Stimulated activated CD8-positive, alpha-beta memory T cell treated with anti-CD3 and anti-CD28 coated beads, Interleukin-4, amount 100 ng/mL, for 48 hours (primary cell): Measurements from ENCODE around the gene CA7.

Source experiments
- DNase-seq: peaks from one replicate; pipeline ENCODE4 v3.0.0-alpha.2; 2020

CA7 gene

GRCh38 chr16:66844342-66845079 is at the start of gene CA7:
Gene CA7, plus strand, starts transcription at chr16:66844414. Its CDS starts 74 bp downstream, at chr16:66844488.
- no peak for DNase-seq

- DNase-seq = no peak
Observed at GRCh38 chr16:66798161-66798560, 46.1 kb upstream of the CA7 start.

- DNase-seq = no peak
Observed at GRCh38 chr16:66800856-66801255, 43.4 kb upstream of the CA7 start.

DNA sequence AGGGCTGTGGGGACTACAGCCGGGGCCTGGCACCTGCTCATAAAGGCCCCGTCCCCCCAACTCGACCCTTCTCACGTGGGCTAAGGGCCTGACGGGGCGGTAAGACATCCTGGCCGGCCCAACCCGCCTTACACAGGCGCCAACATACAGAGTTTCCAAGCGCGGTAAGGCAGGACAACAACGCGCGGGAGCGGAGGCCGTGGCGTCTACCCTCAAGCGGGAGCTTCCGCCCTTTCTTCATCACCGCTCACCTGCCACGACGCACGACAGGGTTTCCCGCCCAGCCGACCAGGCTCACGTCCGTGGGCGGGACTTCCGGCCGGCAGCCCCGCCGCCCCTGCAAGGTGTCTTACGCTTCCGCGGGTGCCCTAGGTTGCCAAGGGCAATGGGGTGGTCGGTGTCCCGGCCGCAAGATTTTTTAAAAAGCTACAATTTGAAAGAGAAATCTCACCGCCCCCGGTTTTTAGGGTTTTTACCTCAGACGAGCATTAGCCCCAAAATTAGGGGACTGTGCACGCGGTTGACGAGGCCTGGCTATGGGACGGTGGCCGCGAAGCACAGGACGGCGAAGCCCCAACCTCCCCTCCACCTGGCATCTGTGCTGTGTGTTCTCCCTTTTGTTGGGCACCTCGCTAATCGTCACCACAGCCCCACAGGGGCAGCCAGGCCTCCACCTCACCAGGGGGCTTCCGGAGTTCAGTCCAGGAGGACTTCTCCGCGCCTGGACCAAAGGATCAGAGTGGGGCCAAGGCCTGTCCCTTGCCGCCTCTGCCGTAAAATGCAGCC is 42.7 kb upstream of the CA7 start, which contains the start of gene TERB1:
TSS of gene TERB1 (minus strand) at position 265 of the 786 bp plus-strand sequence. CDS start 4,786 bp downstream, outside the sequence.
- DNase-seq = no peak

- no peak for DNase-seq
Observed at GRCh38 chr16:66802159-66802558, 42.1 kb upstream of the CA7 start.

GRCh38 chr16:66809765-66810164 is 34.4 kb upstream of the CA7 start:
- DNase-seq = no peak

DNA sequence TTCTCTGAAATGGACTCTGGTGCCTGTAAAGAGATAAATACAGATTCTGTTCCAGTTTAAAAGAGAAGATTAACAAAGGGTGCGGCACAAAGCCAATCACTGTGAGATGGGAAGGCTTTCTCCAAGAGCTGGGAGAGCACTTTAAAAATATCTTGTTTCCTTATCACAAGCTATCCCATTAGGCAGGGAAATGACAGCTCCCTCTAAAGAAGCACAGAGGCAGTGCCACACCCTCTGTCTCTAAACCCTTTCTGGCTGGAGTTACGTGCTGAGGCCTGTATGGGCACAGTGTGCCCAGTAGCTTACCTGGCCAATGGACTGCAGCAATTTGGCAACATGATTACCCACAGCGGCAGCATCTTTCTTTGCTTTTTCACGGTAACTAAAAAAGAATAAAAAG is 33.8 kb upstream of the CA7 start:
- DNase-seq = no peak

DNA sequence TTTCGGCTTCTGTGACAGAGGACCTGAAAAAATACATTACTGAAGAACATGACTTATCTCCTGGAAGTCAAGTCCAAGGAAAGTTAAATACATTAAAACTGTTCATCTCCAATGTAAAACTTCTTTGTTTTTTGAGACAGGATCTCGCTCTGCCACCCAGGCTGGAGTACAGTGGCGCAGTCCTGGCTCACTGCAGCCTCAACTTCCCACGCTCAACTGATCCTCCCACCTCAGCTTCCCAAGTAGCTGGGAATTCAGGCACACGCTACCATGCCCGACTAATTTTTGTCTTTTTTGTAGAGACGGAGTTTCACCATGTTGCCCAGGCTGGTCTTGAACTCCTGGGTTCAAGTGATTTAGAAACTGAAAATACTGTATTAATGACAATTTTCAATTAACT is 33.2 kb upstream of the CA7 start:
- DNase-seq = no peak

- no peak for DNase-seq
Observed at GRCh38 chr16:66814734-66815133, 29.5 kb upstream of the CA7 start.

DNA sequence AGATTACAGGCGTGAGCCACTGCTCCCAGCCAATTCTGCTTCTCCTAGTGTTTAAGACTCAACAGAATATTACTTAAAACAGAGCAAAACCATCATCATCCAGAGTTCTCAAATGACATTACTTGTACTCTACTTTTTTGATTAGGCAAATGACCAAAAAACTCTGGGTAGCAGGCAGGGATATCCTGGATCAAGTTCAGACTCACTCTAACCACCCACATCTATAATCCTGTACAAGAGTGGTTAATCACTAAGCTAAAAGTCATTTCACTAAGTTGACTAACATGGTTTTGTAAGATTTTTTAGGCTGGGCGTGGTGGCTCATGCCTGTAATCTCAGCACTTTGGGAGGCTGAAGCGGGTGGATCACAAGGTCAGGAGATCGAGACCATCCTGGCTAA is 20.2 kb upstream of the CA7 start:
- no peak for DNase-seq

DNA sequence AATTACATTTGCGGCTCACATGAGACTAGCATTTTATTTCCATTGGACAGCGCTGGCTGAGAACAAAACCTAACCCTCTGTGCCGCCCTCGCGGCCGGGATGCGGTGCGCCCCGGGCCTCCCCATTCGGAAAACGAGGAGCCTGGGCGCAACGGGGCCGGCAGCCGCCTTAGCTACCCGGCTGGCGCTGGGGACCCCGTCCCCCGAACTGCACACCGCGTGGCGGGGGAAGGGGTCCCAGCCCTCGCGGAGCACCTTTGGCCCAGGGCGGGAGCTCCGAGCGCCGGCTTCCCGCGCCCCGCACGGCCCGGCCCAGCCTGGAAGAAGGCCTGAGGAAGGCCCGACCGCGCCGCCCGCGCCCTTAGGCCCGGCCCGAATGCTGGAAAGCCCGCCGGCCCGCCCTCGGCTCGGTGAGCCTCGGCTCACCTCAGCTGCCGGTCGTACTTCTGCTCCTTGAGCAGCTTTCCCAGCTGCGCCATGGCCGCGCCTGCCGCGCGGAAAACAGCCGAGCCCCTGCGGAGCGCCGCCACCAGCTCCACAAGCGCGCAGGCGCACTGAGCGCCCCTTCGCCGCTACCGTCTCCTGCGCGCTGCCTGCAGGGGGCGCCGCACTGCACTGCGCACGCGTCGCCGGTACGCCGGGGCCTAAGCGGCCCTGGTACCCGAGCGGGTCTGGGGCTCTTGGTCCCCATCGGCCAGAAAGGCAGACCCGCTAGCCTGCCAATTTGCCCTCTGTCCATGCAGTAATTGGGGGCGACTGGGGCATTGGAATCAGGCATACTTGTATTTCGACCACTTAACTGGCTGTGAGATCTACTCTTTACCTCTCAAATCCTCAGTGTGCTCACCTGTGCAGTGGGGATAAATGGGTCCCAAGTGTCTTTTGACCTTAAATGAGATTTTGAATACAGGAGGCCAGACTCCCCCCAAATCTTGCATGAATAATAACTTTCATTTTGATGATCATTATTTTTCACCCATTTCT is 13.5 kb upstream of the CA7 start, which contains the start of gene NAE1:
TSS of gene NAE1 (minus strand) at position 555 of the 983 bp plus-strand sequence. CDS start at position 478, 77 bp downstream.
- DNase-seq = peak; percentile 92

DNA sequence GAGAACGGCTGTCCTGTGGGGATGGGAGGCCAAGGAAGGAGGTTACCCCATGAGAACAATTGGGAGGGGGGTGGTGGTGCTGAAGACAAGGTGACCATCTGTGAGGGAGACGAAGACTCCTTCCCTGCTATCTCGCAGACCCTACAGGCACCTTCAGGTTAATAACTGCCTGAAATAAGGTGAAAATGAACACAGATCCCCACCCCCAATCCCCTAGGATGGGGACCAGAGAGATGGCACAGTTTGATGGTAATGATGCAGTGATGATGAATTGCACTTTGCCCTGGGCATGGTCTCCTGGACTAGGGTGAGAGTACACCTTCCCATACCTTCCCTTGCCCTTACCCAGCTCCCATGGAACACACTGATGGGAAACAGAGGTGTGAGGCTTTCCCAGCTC is 12.0 kb upstream of the CA7 start:
- no peak for DNase-seq

- no peak for DNase-seq
Observed at GRCh38 chr16:66832661-66833305, 11.4 kb upstream of the CA7 start.

GRCh38 chr16:66834746-66835145 is 9.5 kb upstream of the CA7 start:
- DNase-seq = no peak

DNA sequence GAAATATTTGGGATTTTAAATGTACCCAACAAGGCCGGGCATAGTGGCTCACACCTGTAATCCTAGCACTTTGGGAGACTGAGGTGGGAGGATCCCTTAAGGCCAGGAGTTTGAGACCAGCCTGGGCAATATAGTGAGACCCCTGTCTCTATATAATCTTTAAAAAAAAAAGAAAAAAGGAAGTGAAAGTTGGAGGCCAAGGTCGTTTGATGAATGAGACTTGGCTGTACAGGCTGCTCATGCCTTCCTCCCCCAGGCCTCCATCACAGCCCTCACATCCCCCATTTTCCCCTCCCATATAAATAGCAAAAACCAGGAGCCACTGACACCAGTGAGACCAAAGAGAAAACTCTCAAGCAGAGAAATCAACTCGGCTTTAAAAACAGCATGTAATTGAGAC is 3.3 kb upstream of the CA7 start:
- DNase-seq = no peak

DNA sequence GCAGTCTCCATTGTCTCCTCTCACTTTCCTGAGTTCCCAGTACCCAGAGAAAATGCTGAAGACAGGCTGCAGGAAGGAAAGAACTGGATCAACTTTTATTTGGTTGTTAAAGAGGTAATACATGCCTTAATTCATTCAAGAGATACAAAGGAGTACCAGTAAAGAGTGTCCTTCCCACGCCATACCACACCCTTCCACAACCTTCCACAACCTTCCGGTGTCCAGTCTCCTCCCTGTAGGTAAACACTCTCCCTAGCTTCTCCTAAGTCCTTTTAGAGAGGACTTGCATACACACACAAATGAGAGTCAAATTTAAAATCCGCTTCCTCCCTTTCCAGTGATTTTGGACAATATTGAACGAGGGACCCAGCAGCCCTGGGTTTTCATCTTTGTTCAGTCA is 2.8 kb upstream of the CA7 start:
- DNase-seq = no peak

DNA sequence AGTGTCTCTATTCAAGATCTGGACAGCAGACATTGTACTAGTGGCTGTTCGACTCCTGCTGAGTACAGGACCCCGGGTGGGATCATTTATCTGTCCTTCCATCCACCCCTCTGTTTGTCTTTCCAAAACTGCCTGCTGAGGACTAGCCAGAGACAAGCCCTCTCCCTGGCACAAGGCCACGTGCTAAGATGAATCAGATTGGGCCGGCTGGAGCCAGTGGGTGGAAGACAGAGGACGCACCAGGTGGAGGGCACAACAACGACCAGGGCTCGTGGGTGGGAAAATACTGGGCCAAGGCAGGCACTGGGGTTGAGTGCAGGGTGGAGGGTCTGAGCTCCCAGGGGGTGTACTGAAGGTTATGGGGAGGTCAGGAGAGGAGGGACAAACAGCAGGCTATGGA is 1.4 kb upstream of the CA7 start:
- DNase-seq = no peak

DNA sequence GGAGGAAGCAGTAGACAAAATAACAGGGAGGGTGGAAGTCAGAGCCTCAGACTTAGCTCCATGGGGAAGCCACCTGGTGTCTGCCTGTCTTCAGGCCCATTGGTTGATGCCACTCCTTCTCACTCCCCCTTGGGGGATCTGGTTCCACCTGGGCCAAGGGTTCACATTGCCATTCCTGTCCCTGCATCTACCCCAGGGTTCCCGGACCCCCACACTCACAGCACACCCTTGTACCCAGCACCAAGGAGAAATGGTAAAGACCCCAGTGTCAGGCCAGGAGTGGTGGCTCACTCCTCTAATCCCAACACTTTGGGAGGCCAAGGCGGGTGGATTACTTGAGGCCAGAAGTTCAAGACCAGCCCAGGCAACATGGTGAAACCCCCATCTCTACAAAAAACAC is 1.0 kb upstream of the CA7 start:
- no peak for DNase-seq

- DNase-seq = no peak
Observed at GRCh38 chr16:66844009-66844341, 239 bp upstream of the CA7 start.

- DNase-seq = no peak
Observed at GRCh38 chr16:66845080-66845410, 831 bp downstream of the CA7 start.

DNA sequence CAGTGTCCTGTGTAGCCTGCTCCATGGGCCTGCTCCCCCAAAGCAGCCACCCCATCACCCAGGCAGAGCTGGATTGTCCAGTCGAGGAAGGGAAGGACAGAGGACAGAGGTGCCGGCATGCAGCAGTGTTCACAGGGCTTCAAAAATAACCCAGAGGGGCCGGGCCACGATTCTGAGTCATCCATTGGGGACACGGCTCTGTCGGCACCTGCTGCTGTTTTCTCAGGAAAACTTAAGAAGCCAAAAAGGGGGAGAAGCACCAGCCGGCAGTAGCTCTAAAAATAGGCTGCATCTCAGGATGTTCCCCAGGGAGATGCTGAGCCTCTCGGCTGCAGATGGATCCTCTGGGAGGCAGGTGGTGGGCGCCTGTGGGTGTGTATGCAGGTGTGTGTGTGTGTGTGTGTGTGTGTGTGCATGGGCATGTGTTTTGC is 1.6 kb downstream of the CA7 start:
- no peak for DNase-seq

- DNase-seq = no peak
Observed at GRCh38 chr16:66846266-66846665, 2.1 kb downstream of the CA7 start.

DNA sequence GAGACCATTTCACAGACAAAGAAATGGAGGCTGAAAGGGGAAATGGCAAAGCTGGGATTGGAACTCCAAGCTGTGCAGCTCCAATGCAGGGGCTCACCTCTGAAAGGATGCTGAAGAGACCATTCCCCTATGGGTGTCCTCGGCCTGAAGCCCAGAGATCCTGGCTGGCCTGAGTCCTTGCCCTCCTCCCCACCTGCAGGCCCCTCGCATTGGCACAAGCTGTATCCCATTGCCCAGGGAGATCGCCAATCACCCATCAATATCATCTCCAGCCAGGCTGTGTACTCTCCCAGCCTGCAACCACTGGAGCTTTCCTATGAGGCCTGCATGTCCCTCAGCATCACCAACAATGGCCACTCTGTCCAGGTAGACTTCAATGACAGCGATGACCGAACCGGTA is 2.6 kb downstream of the CA7 start:
- no peak for DNase-seq
